GM19468 (cell line): ENCODE data around the gene MEX3A.
"Not testable (repeated sequence)": the region's sequence is repeated elsewhere in the genome, so short reads cannot be mapped to it uniquely, and the experiment has no call there.

Experiments
- ATAC-seq: cut with Tn5 transposase; IDR thresholded peaks from one replicate; pipeline ENCODE4 v1.9.1; 2021; ENCODE audit warnings: mild to moderate bottlenecking, moderate library complexity, moderate number of reproducible peaks; ENCODE audit not compliant: unreplicated experiment; ENCODE audit errors: extremely low read depth

The MEX3A gene

DNA sequence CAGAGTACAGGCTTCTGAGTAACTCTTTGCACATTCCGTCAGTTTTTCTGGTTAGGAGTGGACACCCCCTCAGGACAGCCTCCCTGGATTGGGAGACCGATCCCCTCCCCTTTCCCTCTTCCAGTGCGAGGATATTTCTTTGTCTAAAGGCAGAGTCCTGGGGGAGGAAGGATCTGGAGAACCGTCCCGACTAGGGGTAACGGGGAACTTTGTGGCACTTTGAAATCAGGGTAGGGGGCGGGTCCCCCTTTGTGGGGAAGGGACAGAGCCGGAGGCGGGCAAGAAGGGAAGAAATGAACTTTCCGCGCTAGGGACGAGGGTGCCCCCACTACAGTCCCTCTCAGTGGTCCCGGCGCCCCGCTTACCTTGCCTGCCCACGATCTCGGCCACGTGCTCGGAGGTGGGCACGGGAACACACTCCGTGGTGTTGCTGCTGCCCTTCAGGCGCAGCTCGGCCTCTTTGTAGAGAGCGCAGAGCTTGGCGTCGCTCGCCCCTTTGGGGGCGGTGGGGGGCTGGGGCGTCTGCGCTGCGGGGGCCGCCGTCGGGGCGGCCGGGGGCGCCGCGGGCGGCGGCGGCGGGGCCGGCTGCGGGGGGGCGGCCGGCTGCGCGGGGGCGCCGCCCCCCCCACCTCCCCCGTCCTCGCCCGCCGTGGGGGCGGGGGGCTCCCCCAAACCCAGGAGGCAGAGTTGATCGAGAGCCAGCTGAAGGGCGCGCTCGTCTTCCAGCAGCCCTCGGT is 917 bp downstream of the MEX3A start:
- ATAC-seq = no peak

DNA sequence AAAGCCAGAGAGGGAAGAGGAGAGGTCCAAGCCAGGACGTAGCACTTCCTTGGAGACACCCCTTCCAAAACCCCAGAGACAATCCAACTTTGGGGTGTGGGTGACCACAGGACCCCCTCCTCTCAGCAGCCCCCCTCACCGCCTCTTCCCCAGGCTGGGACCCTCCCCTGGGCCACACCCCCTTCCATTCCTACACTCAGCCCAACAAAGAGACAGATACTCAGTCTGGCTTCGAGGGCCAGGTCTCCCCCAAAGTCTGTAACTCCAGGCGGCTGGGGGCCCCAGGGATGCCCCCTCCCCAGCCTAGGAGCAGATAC is 1.4 kb downstream of the MEX3A start:
- no peak for ATAC-seq

DNA sequence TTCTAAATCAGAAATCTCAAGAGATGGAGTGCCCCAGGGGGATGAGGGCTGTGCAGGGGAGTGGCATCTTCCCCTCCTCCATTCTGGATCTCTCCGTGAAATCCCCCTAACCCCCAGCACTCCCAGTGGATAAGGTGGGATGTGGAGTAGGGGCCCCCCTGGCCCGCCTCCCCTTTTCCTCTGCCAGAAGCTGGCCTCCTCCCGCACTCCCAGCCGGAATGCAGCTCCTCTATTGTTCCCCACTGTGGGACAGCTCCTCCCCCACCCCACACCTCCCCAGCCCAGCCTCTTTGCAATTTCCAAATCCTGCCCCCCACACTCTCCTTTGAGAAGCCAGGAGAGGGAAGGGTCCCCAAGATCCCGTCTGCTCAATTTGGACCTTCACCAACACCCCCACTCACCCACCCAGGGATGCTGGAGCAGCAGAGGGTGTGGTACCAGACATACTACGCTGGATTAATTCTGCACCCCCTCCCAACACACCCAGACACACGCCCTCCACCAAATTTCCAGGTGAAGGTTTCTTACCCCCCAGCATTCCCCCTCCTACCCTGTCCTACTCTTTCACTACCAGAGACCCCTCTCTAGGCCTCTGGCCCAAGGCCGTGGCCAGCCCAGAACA is 1.9 kb downstream of the MEX3A start:
- no peak for ATAC-seq

DNA sequence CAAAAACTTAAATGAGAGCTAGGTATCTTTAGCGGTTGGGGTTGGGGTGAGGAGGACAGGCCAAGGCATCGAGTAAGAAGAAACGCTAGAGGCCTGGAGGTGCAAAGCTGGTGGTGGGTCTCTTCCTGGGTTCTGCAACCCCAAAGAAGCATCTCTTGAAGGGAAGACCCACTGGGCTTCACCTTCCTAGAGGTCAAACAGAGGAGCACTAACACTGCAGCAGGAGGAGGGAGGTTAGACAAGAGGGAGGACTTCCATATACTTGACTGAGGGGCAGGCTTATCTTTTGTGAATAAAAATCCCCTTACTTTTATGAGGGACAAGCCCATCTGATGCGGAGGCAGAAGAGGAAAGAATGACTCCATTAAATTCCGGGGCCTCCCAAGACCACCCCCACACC is 2.5 kb downstream of the MEX3A start:
- ATAC-seq = no peak

DNA sequence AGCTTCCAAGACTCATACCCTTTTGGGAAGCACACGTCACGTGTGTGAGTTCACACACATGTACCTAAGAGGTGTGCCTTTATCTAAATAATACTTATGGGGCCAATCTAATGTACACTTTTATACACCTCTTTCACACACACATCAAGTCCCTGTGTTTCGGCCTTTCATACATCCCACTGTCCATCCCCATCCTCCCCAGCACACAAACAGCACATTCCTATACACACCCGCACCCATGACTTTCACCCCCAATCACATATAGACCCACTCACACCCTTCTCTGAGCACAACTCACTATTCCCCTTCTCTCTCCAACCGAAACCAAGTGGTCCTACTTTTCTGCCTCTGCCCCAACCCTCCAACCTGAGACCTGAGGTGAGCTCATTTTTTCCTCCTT is 3.5 kb downstream of the MEX3A start:
- no peak for ATAC-seq

DNA sequence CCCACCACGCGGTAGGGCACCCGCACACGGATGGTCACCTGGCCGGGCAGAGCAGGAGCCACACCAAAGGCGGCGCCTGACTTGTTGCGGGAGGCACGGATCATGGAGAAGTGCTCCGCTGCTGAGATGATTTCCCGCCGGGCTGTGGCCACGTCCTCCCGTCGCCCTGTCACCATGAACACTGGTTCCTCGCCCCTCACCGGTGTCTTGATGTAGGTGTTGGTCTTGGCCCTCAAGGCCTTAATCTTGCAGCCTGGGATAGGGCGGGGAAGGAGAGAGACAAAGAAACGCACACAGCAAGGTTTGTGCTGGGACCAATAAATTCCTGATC is 4.9 kb downstream of the MEX3A start:
- no peak for ATAC-seq

DNA sequence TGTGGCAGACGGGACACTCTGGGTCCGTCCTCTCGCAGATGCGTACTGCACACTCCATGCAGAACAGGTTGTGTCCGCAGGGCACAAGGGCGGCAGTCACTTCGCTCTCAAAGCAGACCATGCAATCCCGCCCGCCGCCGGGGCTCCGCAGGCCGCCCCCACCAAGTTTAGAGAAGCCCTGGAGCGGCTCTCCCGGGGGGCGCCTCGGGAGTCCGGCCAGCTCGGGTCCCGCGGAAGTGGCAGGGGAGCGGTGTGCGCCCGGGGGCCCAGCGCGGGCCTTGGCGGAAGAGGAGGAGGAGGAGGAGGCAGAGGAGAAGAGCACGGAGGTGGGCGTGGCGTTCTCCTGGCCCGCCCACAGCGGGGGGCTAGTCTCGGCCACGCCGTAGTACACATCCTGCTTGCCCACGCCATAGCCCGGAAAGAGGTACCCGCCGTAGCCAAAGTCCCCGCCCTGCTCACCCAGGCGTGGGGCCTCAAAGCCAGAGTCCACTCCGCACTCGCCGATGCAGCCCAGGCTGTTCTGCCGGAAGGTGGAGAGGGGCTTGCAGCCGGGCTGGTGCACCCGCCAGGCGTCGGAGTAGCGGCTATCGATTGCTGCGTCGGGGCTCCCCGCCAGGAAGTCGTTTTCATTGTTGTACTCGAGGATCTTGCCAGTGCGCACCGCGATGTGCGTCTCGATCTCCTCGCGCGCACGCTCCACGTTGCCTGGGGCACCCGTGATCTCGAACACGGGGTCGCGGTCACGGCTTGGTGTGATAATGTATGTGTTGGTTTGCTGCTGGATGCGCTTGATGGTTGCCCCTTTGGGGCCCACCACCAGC is 5.4 kb downstream of the MEX3A start:
- ATAC-seq = no peak

DNA sequence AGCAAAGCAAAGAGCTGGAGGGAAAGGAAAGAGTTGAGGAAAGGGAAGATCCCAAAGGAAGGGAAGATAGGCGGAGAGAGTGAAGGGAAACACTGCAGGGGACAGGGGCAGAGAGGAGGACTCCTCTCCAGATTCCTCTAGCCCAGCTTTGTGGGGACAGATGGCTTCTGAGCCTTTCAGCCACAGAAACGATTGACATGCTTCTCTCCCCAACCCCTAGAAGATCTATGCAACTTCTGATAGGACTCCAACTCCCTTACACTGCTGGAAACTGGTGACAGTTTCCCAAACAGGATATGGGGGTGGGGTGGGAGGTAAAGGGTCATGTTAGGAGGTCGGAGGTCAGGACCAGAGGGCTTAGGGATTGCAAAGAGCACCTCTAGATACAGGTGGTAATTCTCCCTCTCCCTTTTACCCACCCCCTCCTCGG is 6.5 kb downstream of the MEX3A start:
- no peak for ATAC-seq

DNA sequence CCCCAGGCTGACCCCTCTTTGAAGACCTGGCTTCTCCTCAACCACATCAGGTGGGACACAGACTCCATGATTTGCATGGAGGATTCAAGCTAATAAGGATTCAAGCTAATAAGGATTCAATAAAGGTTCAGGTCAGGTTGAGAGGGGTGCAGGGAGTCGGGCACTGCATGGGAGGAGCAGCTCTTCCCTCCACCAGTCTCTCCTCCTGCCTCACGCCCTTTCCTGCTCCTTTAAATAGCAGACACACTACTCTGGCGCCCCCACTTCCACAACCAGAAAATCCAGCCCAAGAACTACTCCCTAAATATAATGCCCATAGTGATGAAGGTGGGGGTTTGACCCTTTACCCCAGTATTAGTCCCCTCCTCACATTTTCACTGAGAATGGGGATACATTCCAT is 7.1 kb downstream of the MEX3A start:
- ATAC-seq = no peak

DNA sequence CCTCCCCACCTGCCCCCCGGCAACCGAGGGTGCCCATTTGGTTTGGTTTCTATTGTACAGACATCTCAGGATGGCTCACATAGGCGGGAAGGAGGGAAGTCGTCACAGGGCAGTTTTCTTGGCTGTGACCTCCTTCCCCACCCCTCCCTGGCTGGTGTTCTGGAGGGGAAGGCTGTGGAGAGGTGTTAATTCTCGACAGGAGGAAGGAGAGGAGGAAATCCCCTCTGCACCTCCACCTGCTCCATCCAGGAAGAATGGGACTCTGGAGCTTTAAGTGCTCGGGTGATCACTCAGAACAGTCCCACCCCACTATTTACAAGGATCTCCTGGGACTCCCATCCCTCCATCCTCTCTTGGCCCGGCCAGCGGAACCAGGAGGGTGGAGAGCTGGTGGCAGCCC is 7.6 kb downstream of the MEX3A start:
- ATAC-seq = no peak

DNA sequence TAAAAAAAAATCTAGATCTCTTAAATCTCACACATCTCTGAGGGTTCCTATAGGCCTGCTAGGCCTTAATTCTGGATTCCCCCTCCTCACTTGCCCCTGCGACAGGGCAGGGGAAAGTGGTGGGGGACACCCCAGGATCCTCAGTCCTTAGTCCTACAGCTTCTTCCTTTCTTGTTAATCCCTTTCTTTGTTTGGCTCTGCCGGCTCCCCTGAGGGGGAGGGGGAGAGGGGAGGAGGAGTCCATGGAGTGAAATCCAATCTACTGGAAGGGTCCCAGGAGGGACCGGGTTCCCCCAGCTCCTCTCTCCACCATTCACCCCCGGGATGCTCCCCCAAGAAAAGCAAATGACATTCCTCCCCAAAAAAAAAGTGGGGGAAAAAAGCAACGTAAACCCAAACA is 8.5 kb downstream of the MEX3A start:
- ATAC-seq = no peak

DNA sequence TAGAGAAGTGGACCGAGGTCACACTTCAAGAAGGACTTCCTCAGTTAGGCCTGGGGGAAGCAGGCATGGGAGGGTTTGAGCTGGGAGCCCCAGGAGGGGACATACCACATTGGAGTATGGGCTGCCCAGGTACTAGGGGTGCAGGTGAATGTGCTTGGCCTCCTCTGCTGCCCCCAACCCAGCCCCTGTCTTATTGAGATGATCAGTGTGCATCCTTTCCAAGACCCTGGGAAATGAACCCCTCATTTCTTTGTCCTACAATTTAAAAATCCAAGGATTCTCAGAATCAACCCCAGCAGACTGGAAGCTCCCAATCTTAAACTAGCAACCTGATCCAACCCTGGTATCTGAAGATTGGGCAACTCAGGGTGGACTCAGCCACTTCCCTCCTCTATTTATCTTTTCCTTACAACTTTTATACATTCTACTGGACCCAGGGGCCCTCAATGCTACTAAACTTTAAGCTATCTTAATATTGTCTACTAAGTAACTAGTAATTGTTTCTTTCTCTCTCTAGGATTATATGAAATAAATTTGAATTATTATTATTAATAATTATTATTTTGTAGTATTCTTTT is 9.1 kb downstream of the MEX3A start:
- no peak for ATAC-seq

DNA sequence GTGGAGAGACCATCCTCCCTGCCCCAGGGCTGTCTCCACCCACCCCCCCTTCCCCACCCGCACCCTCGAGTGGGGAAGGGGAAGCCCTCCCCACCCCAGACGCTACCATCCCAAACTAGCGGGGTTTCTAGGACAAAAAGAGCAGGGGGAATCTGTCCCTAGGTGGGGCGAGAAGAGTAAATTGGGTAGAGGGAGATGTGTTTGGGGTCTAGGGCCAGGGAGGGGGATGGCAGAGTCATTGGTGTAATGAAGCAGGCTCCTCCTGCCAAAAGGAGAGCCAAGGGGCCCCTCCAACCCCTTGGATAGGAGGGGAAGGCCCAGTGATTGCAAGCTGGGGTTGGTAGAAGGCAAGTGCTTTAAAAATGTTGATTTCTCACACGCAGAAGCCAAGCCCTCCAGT is 10.0 kb downstream of the MEX3A start:
- no peak for ATAC-seq

DNA sequence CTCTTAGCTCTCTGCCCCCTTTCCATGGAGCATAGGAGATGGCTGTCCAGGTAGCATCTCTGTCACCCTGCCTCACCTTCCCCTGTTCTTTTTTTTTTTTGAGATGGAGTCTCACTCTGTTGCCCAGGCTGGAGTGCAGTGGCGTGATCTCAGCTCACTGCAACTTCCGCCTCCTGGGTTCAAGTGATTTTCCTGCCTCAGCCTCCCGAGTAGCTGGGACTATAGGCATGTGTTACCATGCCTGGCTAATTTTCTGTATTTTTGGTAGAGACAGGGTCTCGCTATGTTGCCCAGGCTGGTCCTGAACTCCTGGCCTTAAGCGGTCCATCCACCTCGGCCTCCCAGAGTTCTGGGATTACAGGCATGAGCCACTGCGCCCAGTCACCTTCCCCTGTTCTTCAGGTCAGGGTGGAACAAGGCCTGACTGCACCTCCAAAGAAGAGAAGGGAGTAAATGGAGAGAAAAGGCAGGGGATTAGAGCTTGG is 10.9 kb downstream of the MEX3A start:
- not testable (repeated sequence) for ATAC-seq

DNA sequence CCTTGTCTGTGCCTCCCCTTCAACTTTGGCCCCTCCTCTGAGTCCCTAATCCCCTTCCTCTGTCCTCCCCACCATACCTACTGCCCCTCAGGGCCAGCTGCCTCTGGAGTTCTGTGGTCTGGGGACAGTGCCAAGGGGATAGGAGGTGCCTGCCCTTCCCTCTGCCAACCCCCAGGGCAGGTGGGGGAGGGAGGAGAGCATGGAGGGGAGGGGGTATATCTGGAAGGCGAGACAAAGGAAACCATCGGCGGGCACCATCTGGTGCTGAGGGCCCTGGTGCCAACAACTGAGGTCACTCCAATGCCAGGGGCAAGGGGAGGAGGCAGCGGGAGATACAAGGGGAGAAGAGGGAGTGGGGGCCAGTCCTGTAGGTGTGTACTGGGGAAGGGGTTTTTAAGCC is 11.7 kb downstream of the MEX3A start:
- no peak for ATAC-seq

DNA sequence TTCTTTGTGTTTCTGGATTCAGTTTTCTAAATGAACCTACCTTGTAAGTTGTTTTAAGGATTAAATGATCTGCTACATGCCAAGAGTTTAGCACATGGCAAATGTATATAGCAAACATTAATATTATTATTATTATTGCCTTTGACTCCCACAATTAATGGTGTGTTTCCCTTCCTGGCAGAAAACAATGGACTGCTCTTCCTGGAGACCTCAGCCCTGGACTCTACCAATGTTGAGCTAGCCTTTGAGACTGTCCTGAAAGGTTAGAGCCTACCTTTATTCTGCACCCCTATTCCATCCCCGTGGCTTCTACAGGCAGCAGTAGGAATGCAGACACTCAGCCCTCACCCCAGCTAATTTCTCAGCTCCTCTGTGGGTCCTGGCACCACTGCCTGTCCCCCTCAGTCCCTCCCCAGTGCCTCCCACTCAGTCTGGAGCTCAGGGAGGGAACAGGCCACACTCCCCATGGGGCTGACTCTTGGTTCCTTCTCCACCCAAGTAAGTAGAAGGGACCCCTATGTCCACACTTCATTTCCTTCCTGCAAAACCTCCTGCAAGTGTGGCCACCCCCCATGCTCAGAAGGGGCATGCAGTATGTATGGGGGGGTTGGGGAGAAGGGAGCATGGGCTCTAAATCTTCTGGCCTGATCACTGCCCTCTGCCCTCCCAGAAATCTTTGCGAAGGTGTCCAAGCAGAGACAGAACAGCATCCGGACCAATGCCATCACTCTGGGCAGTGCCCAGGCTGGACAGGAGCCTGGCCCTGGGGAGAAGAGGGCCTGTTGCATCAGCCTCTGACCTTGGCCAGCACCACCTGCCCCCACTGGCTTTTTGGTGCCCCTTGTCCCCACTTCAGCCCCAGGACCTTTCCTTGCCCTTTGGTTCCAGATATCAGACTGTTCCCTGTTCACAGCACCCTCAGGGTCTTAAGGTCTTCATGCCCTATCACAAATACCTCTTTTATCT is 12.5 kb downstream of the MEX3A start:
- ATAC-seq = no peak

DNA sequence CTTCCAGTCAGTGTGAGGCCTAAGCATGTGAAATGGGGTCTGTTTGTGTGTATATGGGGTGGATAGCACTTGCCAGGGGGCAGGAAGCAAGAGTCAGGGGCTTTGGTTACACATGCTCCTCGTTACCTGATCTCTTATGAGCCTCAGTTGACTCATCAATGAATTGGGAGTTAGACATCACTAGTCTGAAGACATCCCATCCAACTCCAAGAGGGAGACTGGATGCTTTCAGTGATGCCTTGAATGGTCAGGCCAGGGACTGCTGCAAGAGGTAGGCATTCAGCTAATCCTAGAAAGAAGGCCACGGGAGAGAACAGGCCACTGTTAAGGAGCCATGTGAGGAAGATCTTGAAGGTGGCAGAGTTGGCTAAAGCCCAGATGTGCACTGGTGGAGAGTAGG is 15.0 kb downstream of the MEX3A start:
- no peak for ATAC-seq

DNA sequence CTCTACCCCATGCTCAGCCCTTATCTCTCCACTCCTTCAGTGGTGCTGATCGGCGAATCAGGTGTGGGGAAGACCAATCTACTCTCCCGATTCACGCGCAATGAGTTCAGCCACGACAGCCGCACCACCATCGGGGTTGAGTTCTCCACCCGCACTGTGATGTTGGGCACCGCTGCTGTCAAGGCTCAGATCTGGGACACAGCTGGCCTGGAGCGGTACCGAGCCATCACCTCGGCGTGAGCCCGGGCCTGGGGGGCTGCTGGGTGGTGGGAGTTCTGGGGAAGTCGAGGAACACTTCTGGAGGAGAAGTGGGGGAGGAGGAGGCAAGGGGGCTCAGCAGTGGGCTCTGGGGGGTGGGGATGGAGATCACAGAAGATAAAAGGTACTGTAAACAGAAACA is 16.4 kb downstream of the MEX3A start:
- no peak for ATAC-seq

DNA sequence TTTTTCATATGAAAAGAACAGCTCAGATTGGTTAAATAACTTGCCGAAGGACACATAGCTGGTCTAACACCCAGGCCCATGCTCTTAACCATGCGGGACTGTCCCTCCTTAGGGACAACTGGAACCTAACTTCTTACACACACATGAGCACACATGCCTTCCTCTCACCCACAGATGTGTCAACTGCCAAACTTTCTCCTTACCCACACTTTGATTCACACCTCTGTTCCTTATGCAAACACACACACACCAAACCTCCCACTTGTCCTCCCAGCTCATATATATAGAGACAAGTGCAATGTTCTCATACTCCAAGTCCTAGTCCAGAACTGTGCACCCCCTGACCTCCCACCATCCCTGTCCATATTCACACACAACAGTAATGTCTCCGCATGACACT is 17.1 kb downstream of the MEX3A start:
- ATAC-seq = no peak

DNA sequence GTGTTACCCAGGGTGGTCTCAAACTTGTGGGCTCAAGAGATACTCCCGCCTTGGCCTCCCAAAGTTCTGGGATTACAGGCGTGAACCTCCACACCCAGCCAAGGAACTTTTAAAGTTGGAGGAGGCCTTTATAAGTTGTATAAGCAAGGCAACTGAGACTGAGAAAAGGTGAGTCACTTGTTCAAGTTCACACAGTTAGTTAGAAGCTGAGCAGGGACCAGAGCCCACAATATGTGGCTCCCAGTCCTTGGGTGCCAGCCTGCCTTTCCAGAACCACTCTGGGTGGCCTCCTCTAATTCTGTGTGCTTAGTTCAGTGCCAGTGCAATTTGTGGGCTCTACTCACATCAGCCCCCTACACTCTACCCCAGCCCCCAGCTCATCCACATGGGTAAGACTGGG is 17.6 kb downstream of the MEX3A start:
- ATAC-seq = no peak
